Measurements from ENCODE around the gene IFNL1. TPM values are rescaled to one million over a fixed set of nuclear protein-coding genes. Genes with fewer than 3 reads are reported as not detected.
"Not testable (repeated sequence)": the region's sequence is repeated elsewhere in the genome, so short reads cannot be mapped to it uniquely, and the experiment has no call there.

IFNL1 gene
- total RNA-seq, 1 donor from 2014 or later, result not detected

- DNase-seq, result no peak
Observed at GRCh38 chr19:39270036-39270871, 26.0 kb upstream of the IFNL1 start.

- not testable (repeated sequence) for DNase-seq
Observed at GRCh38 chr19:39273859-39274258, 22.3 kb upstream of the IFNL1 start.

- no peak for DNase-seq
Observed at GRCh38 chr19:39275578-39275977, 20.6 kb upstream of the IFNL1 start.

- no peak for DNase-seq
Observed at GRCh38 chr19:39276740-39277139, 19.5 kb upstream of the IFNL1 start.

GRCh38 chr19:39277598-39277997, 18.6 kb upstream of the IFNL1 start:
- no peak for DNase-seq

- DNase-seq, result no peak
Observed at GRCh38 chr19:39282021-39282420, 14.2 kb upstream of the IFNL1 start.

GRCh38 chr19:39284032-39284431, 12.2 kb upstream of the IFNL1 start:
- no peak for DNase-seq

GRCh38 chr19:39293394-39293793, 2.8 kb upstream of the IFNL1 start:
- DNase-seq, result no peak

GRCh38 chr19:39296906-39297305, 699 bp downstream of the IFNL1 start:
- DNase-seq, result no peak

- no peak for DNase-seq
Observed at GRCh38 chr19:39297931-39298634, 1.9 kb downstream of the IFNL1 start.

GRCh38 chr19:39299404-39299803, 3.2 kb downstream of the IFNL1 start:
- no peak for DNase-seq

- DNase-seq, result no peak
Observed at GRCh38 chr19:39299832-39300231, 3.6 kb downstream of the IFNL1 start.

- DNase-seq, result no peak
Observed at GRCh38 chr19:39301021-39301420, 4.8 kb downstream of the IFNL1 start.

GRCh38 chr19:39301562-39301961, 5.4 kb downstream of the IFNL1 start:
- no peak for DNase-seq

GRCh38 chr19:39303373-39304184, 7.4 kb downstream of the IFNL1 start:
- no peak for DNase-seq

- no peak for DNase-seq
Observed at GRCh38 chr19:39304185-39304513, 7.9 kb downstream of the IFNL1 start.

- no peak for DNase-seq
Observed at GRCh38 chr19:39304701-39305571, 8.7 kb downstream of the IFNL1 start.

- no peak for DNase-seq
Observed at GRCh38 chr19:39306075-39306474, 9.9 kb downstream of the IFNL1 start.

GRCh38 chr19:39307046-39307821, 11.0 kb downstream of the IFNL1 start:
- no peak for DNase-seq

- no peak for DNase-seq
Observed at GRCh38 chr19:39307822-39308530, 11.8 kb downstream of the IFNL1 start.

All from occipital lobe (tissue), 2 donors.